Measurements from ENCODE around the gene MAP3K7CL.

The MAP3K7CL gene

DNA sequence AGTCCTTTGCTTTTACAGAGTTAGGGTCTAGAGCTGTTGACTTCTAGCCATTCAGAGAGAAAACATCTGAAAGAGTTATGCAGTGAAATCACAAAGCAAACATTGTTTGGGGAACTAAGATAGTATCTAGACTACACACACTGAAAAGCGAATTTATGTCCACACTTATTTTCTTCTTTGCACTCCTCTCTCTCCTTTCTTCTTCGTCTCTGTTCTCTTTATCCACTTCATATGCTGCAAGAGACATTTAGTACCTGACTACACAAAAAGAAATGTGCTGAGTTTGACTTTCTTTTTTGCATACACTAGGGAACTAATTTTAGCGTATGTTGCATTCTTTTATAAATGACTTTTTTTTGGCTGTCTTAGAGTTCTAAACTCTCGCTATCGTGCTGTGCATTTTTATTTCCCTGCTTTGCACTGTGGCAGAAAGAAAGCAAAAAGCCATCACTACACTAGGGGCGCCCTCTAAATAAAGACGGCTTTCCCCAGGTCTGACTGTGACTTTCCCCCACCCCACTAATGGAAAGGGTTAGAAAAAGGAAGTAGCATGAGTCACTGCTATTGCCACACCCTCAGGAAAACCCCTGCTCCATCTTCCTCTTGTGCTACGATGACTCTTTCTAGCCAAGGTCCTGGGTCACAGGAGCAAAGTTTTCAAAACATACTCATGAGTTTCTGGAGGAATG lies 65.7 kb downstream of the MAP3K7CL start:
- DNase-seq (ENCODE audit: low read depth) = peak; percentile 44

DNA sequence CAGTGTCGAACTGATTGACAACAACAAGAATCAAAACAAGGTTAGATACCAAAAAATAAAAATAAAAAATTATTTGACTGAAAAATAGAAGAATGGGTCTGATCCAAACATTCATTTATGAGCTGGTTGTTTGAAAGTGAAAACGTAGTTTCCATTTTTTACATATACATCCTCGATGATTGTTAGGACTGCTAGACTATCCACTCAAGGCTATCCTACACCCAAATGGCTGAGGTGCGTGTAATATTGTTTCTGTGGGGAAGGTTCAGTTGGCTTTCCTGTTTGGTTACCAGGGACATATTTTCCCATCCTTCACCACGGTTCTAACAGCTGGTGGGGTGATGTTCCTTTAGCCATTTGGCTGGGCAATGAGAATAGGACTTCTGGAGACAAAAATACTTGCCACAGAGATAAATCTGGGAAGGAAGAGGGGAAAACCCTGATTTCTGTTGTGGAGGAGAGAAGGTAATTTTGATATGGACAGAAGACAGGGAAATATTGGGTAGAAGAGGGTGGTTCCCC lies 66.3 kb downstream of the MAP3K7CL start:
- DNase-seq (ENCODE audit: low read depth) = no peak

DNA sequence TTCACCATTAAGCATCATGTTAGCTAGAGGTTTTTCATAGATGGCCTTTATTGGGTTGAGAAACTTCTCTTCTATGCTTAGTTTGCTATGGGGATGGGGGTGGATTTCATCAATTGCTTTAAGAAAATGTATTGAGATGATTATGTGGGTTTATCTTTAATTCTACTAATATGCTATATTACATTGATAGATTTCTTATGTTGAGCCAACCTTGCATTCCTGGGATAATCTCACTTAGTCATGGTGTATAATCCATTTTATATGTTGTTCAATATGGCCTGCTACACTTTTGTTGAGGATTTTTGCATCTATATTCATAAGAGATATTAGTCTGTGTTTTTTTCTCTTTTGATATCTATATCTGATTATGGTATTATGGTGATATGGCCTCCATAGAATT lies 70.7 kb downstream of the MAP3K7CL start:
- DNase-seq (ENCODE audit: low read depth) = no peak

DNA sequence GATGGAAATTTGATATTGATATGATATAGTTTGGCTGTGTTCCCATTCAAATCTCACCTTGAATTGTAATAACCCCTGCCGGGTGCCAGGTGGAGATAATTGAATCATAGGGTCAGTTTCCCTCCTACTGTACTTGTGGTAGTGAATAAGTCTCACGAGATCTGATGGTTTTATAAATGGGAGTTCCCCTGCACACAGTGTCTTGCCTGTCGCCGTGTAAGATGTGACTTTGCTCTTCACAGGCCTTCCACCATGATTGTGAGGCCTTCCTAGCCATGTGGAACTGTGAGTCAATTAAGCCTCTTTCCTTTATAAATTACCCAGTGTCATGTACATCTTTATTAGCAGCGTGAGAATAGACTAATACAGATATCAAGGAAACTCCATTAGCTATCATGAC lies 74.6 kb downstream of the MAP3K7CL start:
- no peak for DNase-seq (ENCODE audit: low read depth)

DNA sequence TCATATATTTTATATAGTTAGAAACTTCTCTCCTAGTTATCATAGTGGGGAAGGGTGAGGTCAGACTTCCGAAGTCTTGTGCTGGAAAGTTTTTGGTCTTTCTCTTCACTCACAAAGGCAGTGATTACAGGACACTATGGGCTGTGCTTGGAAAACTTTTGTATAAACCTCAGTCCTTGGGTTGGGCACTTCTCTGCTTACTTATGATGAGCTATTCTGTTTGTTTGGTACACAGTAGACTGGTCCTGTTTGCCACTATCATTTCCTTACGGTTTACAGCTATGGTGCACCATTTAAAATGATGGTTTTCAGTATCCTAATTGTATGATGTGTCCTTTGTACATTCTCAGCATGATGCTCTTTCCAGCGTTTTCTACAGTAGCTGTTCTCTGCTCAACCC lies 75.5 kb downstream of the MAP3K7CL start:
- no peak for DNase-seq (ENCODE audit: low read depth)

DNA sequence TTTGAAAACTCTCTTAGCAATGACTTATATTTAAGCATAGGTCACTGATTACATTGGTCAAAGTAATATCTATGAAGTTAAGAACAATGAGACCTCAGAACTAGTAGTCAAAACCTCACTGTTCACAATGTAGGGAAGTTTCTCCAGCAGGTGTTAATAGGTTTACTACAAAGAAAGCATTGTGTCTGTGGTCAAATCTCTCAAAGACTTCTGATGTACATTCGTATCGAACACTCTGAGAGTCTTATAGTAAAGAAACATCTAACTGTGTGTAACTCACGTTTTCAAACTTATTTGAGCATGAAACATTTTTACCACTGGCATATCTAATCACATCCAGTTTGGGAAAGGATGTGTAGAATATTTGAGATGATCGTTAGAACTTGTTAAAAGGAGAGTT lies 76.0 kb downstream of the MAP3K7CL start:
- DNase-seq (ENCODE audit: low read depth) = no peak

DNA sequence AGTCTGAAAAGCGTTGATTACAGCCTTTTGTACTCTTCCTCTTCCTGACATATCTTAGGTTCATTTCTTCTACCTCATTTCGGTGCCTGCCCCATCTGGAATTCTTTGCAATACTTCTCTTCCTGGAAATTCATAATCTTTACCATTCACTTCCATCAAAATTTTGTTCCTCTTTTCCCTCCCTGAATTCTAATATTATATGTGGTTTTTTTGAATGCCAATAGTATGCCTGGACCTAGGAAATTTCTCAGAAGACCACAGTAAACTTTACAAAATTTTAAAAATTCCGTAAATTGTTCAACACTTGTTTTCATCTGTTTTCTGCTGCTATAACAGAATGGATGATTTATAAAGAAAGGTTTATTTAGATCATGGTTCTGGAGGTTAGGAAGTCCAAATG lies 76.8 kb downstream of the MAP3K7CL start:
- DNase-seq (ENCODE audit: low read depth) = no peak

DNA sequence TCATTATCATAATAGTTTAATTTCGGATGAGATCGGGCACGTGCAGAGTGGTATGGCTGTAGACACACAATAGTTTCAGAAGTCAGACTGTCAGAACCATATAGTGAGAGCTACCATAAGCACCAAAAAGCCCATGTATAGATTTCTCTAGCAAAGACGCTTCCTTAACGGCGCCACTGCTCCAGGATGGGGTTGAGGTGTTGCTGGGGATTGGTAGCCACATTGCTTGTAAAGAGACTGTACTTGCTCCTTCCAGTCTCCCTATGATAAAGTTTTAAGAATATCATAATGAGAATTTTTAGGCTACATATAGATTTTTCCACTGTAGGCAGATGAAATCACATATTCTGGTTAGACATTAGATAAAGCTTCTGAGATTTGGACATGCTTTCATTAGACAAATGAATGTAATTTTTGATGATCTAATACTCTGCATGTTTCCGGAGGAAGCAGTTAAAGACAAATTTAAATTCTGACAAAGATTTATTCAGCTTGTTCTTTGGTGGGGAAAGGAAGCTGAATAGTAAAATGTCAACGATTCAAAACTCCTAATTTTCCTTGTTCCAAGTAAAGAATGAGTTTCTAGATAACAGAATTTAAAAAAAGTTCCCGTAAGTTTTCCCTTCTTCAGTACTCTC lies 77.7 kb downstream of the MAP3K7CL start:
- no peak for DNase-seq (ENCODE audit: low read depth)

DNA sequence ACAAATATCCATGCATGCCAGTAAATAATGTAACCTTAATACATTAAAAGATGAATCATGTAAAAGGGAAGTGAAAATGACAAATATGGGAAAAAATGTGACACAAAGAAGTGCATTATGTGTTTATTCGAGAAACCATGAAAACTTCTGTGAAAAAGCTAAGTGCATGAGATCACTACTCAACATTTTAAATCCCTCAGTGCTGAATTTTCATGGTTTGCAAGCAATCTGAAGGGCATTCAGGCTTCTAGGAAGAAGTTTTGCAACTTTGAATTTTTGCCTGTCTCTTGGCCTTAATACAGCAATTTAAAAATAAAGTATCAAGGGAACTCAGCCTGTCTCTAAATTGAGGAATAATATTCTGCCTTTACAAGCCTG lies 78.2 kb downstream of the MAP3K7CL start:
- no peak for DNase-seq (ENCODE audit: low read depth)

DNA sequence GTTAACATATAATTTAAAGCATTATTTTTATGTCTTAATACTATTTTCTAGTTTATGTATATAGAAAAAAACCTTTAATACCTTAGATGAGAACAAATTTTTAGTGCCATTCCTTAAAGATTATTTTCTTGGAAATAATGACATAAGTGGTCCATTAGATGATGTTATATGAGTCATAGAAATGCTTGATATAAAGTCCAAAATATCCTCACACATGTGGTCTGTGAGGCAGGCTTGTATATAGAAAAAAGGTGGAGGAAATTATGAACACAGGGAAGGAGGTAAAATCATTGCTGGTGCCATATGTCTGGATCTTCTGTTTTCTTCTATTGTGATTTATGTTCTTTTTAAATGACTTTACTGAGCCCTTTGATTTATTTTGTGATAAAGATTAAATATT lies 79.3 kb downstream of the MAP3K7CL start:
- no peak for DNase-seq (ENCODE audit: low read depth)

DNA sequence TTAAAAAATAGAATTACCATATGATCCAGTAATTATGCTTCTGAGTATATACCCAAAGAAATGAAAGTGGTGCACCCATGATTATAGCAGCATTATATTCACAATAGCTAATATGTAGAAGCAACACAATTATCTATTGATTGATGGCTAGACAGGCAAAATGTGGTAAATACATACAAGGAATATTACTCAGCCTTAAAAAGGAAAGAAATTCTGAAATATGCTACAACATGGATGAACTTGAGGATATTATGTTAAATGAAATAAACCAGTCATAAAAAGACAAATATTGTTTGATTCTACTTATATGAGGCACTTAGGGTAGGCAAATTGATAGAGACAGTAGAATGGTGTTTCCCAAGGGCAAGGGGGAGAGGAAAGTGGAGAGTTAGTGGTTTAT lies 80.8 kb downstream of the MAP3K7CL start:
- DNase-seq (ENCODE audit: low read depth) = no peak

DNA sequence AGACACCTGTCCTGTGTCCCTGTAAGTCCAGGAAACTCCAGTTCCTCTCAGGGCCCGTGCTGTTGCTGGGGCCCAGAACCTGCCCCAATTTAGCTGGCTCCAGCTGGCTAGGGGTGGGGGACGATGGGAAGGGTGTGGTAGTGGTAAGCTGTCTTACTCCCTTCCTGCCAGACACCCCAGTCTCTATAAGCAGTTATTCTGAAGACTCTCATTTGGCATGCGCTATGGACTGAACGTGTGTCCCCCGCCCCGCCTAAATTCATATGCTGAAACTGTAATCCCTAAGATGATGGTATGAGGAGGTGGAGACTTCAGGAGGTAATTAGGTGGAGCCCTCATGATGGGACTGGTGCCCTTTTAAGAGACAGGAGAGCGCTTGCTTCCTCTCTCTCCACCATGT lies 82.0 kb downstream of the MAP3K7CL start:
- DNase-seq (ENCODE audit: low read depth) = no peak

DNA sequence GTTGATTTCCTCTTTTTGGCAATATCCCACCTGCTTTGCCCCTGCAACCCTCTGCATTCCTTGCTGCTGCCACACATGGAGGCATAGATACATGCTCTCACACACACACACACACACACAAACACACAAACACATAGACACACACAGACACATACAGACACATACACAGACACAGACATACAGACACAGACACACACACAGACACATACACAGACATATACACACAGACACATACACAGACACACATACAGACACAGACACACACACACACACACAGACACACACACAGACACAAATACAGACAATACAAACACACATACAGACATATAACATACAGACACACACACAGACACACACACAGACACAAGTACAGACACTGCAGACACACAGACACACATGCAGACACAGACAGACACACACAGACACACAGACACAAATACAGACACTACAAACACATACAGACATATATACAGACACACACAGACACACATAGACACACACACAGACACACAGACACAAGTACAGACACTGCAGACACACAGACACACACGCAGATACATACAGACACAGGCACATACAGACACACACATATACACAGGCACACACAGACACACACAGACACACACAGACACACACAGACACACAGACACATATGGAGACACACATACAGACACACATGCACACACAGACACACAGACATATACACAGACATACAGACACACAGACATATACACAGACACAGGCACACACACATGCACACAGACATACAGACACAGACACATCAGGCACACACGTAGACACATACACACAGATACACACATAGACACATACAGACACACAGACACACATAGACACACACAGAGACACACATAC lies 83.3 kb downstream of the MAP3K7CL start:
- DNase-seq (ENCODE audit: low read depth) = no peak

DNA sequence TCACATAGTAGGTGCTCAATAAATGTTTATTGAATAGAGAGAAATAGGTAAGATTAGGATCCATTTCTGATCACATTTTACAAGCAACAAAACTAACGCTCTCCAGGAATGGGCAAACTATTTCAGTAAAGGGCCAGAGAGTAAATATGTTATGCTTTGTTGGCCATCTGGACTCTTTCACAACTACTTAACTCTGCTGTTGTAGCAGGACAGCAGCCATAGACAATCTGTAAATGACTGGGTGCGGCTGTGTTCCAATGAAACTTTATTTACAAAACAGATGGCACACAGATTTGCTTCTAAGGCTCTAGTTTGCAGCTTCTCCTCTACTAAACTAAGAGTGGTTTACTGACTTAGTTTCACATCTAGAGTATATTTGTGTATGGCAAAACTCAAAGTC lies 85.3 kb downstream of the MAP3K7CL start:
- DNase-seq (ENCODE audit: low read depth) = no peak

DNA sequence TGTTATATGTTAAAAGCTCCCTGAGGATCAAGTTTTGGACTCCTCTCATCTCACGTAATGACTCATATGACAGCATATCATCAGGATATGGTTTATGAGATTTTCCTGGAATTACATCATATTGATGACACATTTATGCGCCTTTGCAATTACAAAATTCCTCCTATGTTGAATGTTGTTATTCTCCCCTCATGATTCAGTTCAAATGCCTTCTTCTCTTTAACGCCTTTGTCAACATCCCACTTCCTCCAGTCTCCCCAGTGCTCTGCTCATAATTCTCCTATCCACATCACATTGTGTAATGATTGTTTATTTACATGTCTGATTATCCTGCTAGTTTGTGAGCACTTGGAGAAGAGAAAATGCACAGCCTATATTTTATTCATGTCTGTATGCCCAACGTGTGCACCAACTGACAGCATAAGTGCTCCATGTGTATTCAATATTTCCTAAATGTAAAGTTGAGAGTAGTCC lies 87.4 kb downstream of the MAP3K7CL start:
- DNase-seq (ENCODE audit: low read depth) = no peak

DNA sequence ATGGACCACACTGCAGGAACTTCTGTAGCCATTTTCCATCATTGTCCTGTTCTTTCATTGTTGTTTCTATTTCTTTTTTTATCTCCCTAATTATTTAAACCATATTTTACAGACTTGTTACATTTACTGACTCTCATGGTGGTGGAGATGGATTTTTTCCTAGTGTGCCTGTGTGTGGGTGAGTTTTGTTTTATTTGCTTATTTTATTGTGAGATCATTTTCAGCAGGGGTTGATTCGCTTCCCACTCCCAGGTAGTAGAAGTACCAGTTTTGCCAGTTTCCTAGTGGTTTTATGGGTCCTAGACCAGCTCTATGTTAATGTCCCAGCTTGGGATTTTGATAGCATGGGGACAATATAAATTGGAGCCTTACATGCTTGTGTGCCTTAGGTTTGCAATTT lies 88.3 kb downstream of the MAP3K7CL start:
- DNase-seq (ENCODE audit: low read depth) = no peak

DNA sequence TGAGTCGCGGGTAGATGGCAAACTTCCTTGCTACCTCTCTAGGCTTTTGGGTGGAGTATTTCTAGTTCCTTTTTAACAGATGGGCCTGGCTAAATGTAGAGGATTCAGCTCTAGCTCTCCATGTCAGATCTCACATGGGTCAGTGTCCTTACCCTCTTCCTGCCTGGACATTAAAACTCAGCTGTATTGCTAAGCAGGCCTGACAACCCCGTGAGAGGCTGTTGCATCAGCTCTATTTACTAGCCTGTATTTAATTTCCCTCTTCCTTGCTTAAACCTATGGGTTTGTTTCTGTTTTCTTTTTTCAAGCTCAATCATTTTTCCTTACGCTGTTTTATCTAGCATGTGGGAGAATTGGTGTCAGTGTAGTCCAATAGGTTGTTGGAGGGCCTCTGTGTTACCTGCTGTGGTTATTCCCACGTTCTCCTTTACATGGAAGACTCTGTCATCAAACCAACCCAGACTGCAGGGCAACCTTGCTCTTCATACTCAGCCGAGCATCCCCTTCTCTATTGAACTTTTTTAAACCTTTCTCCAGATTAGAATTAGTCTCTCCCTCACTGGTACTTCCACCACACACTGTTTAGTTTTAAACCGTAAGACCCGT lies 88.8 kb downstream of the MAP3K7CL start:
- no peak for DNase-seq (ENCODE audit: low read depth)

DNA sequence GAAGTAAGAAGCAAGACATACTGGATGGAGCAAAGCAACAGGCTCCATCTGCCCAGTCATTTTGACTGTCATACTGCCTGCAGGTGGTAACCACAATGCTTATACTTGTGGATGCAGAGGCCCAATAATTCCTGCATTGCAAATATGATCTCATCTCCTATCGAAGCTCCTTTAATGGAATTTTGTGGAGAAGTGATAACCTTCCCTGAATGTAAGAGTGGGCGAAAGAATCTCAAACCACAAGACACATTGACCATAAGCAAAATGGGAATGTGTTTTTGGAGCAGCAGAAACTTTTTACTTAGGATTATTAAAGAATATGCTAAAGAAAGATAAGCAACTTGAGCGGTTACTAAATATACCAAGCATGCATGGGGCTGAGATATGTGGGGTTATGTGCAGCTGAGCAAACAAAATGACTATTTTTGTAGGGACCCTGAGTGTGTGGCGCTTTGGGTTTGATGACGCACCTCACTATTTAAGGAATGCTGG lies 90.9 kb downstream of the MAP3K7CL start:
- no peak for DNase-seq (ENCODE audit: low read depth)

DNA sequence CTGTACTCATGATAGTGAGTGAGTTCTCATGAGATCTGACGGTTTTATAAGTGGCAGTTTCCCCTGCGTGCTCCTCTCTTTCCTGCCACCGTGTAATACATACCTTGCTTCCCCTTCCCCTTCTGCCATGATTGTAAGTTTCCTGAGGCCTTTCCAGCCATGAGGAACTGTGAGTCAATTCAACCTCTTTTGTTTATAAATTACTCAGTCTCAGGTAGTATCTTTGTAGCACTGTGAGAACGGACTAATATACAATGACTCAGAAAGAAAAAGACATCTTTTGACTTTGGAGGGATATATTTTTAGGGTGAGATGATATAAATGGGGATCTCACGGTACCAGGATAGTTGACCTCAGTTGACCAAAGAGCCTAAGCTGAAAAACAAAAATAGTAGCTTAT lies 93.6 kb downstream of the MAP3K7CL start:
- DNase-seq (ENCODE audit: low read depth) = no peak
